ENCODE results near the gene FAM83E.

DNA sequence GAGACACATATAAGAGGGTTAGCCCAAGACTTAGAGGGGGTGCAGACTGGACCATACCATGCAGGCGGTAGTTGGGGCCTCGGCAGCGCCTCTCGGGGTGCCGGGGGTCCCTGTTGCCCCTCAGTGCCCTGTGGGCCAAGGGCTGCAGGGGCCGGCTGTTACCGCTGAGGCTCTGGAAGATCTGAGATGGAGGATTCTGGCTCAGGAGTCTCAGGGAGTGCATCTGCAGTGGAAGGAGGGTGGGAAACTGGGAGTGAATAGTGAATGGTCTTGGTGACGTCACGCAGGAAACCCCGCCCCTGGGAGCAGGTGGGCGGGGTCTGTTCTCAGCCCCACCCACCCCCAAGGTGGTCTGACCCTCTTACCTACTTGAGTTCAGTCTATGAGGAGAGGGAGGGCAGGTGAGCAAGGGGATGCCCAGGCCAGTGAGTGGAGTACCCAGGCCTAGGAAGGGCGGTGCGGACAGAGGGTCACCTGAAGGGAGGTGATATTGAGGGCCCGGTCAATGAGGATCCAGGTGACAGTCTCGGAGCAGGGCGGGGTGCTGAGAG, 24.0 kb upstream of the FAM83E start:
- TF ChIP-seq POLR2A (IDR thresholded peaks at IDR 0.05): no peak
- TF ChIP-seq, protein P1, sequence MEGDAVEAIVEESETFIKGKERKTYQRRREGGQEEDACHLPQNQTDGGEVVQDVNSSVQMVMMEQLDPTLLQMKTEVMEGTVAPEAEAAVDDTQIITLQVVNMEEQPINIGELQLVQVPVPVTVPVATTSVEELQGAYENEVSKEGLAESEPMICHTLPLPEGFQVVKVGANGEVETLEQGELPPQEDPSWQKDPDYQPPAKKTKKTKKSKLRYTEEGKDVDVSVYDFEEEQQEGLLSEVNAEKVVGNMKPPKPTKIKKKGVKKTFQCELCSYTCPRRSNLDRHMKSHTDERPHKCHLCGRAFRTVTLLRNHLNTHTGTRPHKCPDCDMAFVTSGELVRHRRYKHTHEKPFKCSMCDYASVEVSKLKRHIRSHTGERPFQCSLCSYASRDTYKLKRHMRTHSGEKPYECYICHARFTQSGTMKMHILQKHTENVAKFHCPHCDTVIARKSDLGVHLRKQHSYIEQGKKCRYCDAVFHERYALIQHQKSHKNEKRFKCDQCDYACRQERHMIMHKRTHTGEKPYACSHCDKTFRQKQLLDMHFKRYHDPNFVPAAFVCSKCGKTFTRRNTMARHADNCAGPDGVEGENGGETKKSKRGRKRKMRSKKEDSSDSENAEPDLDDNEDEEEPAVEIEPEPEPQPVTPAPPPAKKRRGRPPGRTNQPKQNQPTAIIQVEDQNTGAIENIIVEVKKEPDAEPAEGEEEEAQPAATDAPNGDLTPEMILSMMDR (IDR thresholded peaks at IDR 0.05 in 4 of 5, conservative IDR thresholded peaks at IDR 0.05 in 1 of 5): no peak
